ENCODE results near the gene RNF10.

- TF ChIP-seq POLR2A (IDR thresholded peaks at IDR 0.05) (no peak), CTCF (IDR thresholded peaks at IDR 0.05) (no peak)
Observed at GRCh38 chr12:120614848-120615247, 80.7 kb downstream of the RNF10 start.
